Ishikawa (cell line): ENCODE results near the gene ISCA2.

ENCODE experiments used
- CEBPB ChIP-seq: IDR thresholded peaks from 2 replicates; pipeline ENCODE4 v1.6.1; 2012
- CREB1 ChIP-seq: IDR thresholded peaks from 2 replicates; pipeline ENCODE4 v1.6.1; 2012; ENCODE audit warnings: low read depth
- EGR1 ChIP-seq: IDR thresholded peaks from 2 replicates; pipeline ENCODE4 v1.6.1; 2012
- EP300 ChIP-seq: IDR thresholded peaks from 2 replicates; pipeline ENCODE4 v1.6.1; 2012; ENCODE audit warnings: borderline replicate concordance
- FOXM1 ChIP-seq: IDR thresholded peaks from 2 replicates; pipeline ENCODE4 v1.6.1; 2012; ENCODE audit warnings: low read depth, borderline replicate concordance
- MAX ChIP-seq: IDR thresholded peaks from 2 replicates; pipeline ENCODE4 v1.6.1; 2012
- NFIC ChIP-seq: IDR thresholded peaks from 2 replicates; pipeline ENCODE4 v1.6.1; 2012
- RAD21 ChIP-seq: IDR thresholded peaks from 2 replicates; pipeline ENCODE4 v1.6.1; 2012; ENCODE audit warnings: low read depth
- REST ChIP-seq: IDR thresholded peaks from 2 replicates; pipeline ENCODE4 v1.6.1; 2012; ENCODE audit warnings: low read depth, mild to moderate bottlenecking
- TAF1 ChIP-seq: IDR thresholded peaks from 2 replicates; pipeline ENCODE4 v1.6.1; 2012; ENCODE audit warnings: low read depth, mild to moderate bottlenecking
- TCF12 ChIP-seq: IDR thresholded peaks from 2 replicates; pipeline ENCODE4 v1.6.1; 2012; ENCODE audit warnings: low read depth
- TEAD4 ChIP-seq: IDR thresholded peaks from 2 replicates; pipeline ENCODE4 v1.6.1; 2012
- USF1 ChIP-seq: IDR thresholded peaks from 2 replicates; pipeline ENCODE4 v1.6.1; 2012
- YY1 ChIP-seq: IDR thresholded peaks from 2 replicates; pipeline ENCODE4 v1.6.1; 2012; ENCODE audit warnings: low read depth
- ZBTB7A ChIP-seq: IDR thresholded peaks from 2 replicates; pipeline ENCODE4 v1.6.1; 2012; ENCODE audit warnings: low read depth

The ISCA2 gene

GRCh38 chr14:74486164-74486563, 7.4 kb upstream of the ISCA2 start:
- TF ChIP-seq REST (no peak), TAF1 (no peak), USF1 (no peak), TEAD4 (no peak), NFIC (no peak), EGR1 (no peak), EP300 (no peak), FOXM1 (no peak), CEBPB (no peak), MAX (no peak), YY1 (no peak), ZBTB7A (no peak), CREB1 (no peak), TCF12 (no peak), RAD21 (no peak)

- no peak for TF ChIP-seq TAF1
- TF ChIP-seq USF1 = no peak
- no peak for TF ChIP-seq TCF12
- no peak for TF ChIP-seq YY1
- peak; percentile 49 for TF ChIP-seq NFIC
- no peak for TF ChIP-seq CREB1
- TF ChIP-seq EGR1 = no peak
Observed at GRCh38 chr14:74488786-74489397, 4.7 kb upstream of the ISCA2 start.

GRCh38 chr14:74490486-74490885, 3.1 kb upstream of the ISCA2 start:
- TF ChIP-seq CEBPB = no peak
- no peak for TF ChIP-seq FOXM1
- no peak for TF ChIP-seq MAX
- no peak for TF ChIP-seq RAD21
- no peak for TF ChIP-seq NFIC
- TF ChIP-seq CREB1 = no peak
- TF ChIP-seq USF1 = no peak
- TF ChIP-seq TEAD4 = no peak
- no peak for TF ChIP-seq TCF12
- TF ChIP-seq EGR1 = no peak
- no peak for TF ChIP-seq EP300
- TF ChIP-seq YY1 = no peak

GRCh38 chr14:74491956-74492775, 1.4 kb upstream of the ISCA2 start:
- TF ChIP-seq RAD21 (peak; percentile 28; the same call in 1 of the 2 replicates), TCF12 (no peak)

GRCh38 chr14:74492776-74493342, 706 bp upstream of the ISCA2 start, which contains the start of gene NPC2:
Gene NPC2, minus strand, starts transcription at chr14:74493305. Its CDS starts 31 bp downstream, at chr14:74493274.
- TF ChIP-seq TAF1 (peak; percentile 55; the same call in 1 of the 2 replicates), USF1 (peak; percentile 35; the same call in 1 of the 2 replicates), CREB1 (no peak), FOXM1 (no peak), TEAD4 (0 out of 2 replicates have a peak, but pooled peaks have one; percentile 44), CEBPB (no peak), YY1 (no peak), RAD21 (no peak), TCF12 (peak; percentile 48; the same call in 1 of the 2 replicates), NFIC (peak; percentile 34; the same call in 1 of the 2 replicates), EGR1 (no peak), REST (no peak), MAX (no peak), EP300 (no peak), ZBTB7A (peak; percentile 87; the same call in 1 of the 2 replicates)
